WTC11 (cell line): ENCODE data around the gene CTXND2.

Experiments
- ATF2 ChIP-seq: sonication (generic); formaldehyde crosslinking; IDR thresholded peaks from 2 replicates; pipeline ENCODE4 v1.8.1; 2022; ENCODE audit warnings: low read depth, missing genetic modification reagents, borderline replicate concordance
- CREB1 ChIP-seq: sonication (generic); formaldehyde crosslinking; IDR thresholded peaks from 2 replicates; pipeline ENCODE4 v1.8.0; 2023; ENCODE audit warnings: mild to moderate bottlenecking, missing genetic modification reagents
- CTCF ChIP-seq: fragments of 200-600 bp; IDR thresholded peaks from 2 replicates; pipeline ENCODE4 v1.8.0; 2022; ENCODE audit warnings: antibody characterized with exemption
- NFATC4 ChIP-seq: fragments of 250-450 bp; sonication (Bioruptor Pico); IDR thresholded peaks from 2 replicates; pipeline ENCODE4 v1.9.0; 2021; ENCODE audit warnings: mild to moderate bottlenecking
- STAT6 ChIP-seq: sonication (generic); formaldehyde crosslinking; conservative IDR thresholded peaks from 2 replicates; pipeline ENCODE4 v1.8.1; 2023; ENCODE audit warnings: mild to moderate bottlenecking, low read depth, missing genetic modification reagents, moderate library complexity
- USF2 ChIP-seq: sonication (generic); formaldehyde crosslinking; IDR thresholded peaks from 2 replicates; pipeline ENCODE4 v1.8.1; 2023; ENCODE audit warnings: mild to moderate bottlenecking, missing genetic modification reagents, moderate library complexity
- ZNF138 ChIP-seq: sonication (generic); formaldehyde crosslinking; conservative IDR thresholded peaks from 2 replicates; pipeline ENCODE4 v1.8.1; 2022; ENCODE audit warnings: mild to moderate bottlenecking, moderate library complexity, missing genetic modification reagents
- ZNF671 ChIP-seq: fragments of 250-450 bp; sonication (Bioruptor Pico); IDR thresholded peaks from 2 replicates; pipeline ENCODE4 v1.8.0; 2021; ENCODE audit warnings: mild to moderate bottlenecking
- TF ChIP-seq, protein P1 (sequence below): sonication (generic); formaldehyde crosslinking; IDR thresholded peaks from 2 replicates; pipeline ENCODE4 v1.8.1; 2022; ENCODE audit warnings: low read depth, mild to moderate bottlenecking, moderate library complexity, missing genetic modification reagents, borderline replicate concordance
- TF ChIP-seq, protein P2 (sequence below): sonication (generic); formaldehyde crosslinking; IDR thresholded peaks from 2 replicates; pipeline ENCODE4 v1.8.0; 2022; ENCODE audit warnings: mild to moderate bottlenecking, missing genetic modification reagents

- no peak for TF ChIP-seq CREB1
- TF ChIP-seq, protein P1, sequence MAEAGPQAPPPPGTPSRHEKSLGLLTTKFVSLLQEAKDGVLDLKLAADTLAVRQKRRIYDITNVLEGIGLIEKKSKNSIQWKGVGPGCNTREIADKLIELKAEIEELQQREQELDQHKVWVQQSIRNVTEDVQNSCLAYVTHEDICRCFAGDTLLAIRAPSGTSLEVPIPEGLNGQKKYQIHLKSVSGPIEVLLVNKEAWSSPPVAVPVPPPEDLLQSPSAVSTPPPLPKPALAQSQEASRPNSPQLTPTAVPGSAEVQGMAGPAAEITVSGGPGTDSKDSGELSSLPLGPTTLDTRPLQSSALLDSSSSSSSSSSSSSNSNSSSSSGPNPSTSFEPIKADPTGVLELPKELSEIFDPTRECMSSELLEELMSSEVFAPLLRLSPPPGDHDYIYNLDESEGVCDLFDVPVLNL (CRISPR knock-in tag) = no peak
- TF ChIP-seq USF2 = no peak
- no peak for TF ChIP-seq CTCF
- TF ChIP-seq ZNF138 (CRISPR knock-in tag) = no peak
- no peak for TF ChIP-seq STAT6 (CRISPR knock-in tag)
- no peak for TF ChIP-seq NFATC4 (CRISPR knock-in tag)
- TF ChIP-seq, protein P2, sequence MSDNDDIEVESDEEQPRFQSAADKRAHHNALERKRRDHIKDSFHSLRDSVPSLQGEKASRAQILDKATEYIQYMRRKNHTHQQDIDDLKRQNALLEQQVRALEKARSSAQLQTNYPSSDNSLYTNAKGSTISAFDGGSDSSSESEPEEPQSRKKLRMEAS (CRISPR knock-in tag) = no peak
- TF ChIP-seq ZNF671 (CRISPR knock-in tag) = no peak
- no peak for TF ChIP-seq ATF2 (CRISPR knock-in tag)
These were observed 44.6 kb upstream of the CTXND2 start for GRCh38 chr1:150842343-150842742.
